Eye (tissue), 1 donor: ENCODE measurements around the gene NUAK1.

Experiments used
- DNase-seq: peaks from one replicate; pipeline ENCODE4 v3.0.0-alpha.2; 2015

Gene NUAK1

GRCh38 chr12:106054049-106054448, 84.7 kb downstream of the NUAK1 start:
- no peak for DNase-seq

DNA sequence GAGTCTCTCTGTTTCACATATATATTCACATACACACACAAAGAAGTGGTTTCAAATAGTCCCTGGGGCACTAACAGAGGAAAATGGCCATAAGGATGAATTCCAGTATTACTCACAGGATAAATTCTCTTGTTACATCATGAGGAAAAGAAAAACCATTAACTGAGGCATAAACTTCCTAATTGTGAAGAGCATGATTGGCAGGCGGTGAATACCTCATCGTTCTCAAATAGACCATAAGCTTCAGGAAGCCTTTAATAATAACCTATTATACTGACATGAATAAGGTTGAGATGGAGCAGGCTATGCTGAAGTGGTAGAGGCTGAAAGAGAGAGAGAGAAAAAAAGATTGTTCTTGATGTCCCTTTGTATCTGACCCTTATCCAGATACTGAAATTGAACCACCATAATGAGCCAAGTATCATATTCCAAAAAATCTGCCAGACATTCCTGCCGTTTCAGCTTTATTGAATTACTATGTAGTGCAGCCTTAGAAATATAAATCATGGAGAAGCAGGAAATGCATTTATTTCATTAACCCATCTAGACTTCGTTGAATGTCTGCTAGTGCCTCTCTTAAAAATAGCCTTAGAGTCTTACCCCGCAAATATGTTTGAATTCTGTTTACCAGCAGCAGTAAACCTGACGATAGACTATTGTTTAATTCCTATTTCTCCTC, 86.8 kb downstream of the NUAK1 start:
- no peak for DNase-seq

DNA sequence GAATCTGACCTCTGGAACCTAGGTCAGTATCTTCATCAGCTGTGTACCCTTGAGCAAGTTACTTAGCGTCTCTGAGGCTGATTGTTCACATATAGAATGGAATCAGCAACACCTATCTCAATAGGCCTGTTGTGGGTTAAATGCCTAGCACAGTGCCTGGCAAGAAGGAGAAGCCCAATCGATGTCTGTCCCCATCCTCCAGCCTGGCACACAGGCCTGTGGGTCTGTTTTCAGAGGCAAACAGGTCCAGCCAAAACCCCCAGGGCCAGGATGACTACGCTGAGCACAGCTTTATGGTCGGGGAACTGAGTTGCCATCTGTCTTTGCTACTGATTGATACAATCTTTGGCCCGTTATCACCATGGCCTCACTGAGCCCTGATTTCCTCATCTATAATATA, 89.2 kb downstream of the NUAK1 start:
- DNase-seq = no peak

- no peak for DNase-seq
Measured at GRCh38 chr12:106049105-106049504, 89.6 kb downstream of the NUAK1 start.

DNA sequence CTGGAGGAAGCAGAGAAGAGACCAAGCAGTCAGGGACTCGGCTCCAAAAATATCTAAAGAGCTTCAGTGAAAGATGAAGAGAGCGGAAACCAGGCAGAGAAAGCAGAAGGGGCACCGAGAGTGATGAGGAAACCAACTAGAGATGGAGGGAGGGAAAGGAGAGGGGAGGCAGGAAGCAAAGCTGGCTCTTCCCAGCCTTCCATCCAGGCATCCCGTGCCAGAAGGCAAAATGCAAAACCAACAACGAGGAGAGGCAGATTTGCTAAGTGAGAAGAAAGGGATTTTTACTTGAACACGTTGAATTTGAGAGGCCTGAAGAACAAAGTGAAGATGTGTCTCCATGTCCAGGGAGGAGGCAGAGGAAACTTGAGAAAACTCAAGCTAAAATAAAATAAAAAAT, 90.1 kb downstream of the NUAK1 start:
- DNase-seq = no peak

DNA sequence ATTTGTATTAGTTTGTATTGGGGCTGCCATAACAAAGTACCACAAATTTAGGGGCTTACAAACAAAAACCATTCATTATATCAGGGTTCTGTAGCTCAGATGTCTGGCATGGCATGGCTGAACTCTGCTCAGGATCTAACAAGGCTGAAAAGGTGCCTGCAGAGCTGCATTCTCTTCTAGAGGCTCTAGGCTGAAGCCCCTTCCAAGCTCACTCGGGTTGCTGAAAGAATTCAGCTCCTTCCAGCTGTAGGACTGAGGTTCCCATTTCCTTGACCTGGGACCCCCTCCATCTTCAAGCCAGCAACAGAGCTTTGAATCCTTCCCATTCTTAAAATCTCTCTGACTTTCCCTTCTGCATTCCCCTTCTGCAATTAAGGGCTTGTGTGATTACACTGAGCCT, 90.7 kb downstream of the NUAK1 start:
- no peak for DNase-seq

- no peak for DNase-seq
Measured at GRCh38 chr12:106046947-106047346, 91.8 kb downstream of the NUAK1 start.

DNA sequence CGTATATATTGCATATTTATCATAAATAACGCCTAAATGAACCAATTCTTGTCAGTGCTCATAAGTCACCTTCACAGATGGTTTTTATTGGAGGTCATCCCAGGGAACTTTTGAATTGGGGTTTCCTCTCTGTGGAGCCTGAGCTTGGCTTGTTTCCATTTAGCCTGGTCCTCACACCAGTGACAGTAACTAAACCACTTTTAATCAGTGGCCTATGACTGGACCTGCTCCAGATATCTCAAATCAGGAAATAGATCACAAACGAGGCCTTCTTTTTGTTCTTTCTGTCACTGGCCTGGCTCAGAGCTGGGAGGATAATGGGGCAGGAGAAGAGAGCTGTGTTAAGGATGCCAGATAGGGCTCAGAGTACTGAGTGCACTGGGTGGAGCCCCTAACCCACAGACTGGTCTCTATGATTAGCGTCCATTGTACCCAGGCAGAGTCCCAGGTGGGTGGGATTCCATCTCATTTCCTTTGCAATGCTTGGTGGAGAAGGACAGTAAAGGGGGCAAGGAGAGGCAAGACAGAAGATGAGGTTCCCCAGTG, 92.4 kb downstream of the NUAK1 start:
- no peak for DNase-seq

DNA sequence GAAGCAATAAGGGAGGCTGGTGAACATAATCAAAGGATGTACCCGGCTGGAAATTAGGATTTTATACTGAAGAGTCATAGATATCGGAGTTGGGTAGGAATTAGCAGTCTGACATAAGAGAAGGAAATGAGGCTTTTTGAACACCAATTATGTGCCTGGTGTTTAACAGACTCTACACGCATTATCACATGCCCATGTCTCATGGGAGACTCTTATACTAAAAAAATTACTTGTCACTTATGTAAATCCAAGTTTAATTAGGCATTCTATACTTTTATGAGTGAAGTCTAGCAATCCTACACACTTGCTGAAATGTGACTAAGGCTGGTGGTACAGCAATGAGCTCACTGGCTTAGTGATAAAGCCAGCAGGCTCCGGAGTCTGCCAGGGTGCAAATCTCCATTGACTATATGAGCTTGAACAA, 93.5 kb downstream of the NUAK1 start:
- no peak for DNase-seq

DNA sequence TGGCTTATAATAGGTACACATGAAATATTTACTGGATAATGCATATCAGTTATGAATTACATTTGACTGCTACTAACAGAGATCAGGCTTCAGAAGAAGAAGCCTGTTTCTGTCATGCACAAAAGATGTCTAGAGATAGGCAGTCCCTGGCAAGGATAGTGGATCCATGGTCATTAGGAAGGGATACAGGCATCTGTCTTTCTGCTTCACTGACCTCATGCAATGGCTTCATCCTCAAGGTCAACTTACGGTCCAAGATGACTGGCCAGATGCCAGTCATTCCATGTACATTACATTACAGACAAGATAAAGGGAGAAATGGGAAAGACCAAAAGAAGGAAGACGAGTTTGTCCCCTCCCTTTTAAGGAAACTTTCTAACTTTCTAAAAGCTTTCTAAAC, 94.0 kb downstream of the NUAK1 start:
- DNase-seq = peak; percentile 84

DNA sequence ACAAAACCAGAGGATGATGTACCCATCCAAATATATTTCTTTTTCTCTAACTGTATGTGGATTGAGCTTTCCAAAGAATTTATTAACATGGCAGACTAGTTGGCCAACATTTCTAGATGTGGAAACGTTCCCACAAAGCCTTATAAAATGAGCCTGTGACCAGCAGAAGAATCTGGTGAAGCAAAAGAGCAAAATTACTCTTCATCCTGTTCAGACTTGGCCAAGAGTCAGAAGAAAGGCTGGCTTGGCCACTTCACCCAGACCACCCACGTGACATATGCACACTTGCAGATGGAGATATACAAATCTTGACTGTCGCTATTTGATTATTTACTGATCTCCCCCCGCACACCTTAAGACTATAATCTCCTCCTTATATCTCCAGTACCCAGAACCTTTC, 96.7 kb downstream of the NUAK1 start:
- no peak for DNase-seq

DNA sequence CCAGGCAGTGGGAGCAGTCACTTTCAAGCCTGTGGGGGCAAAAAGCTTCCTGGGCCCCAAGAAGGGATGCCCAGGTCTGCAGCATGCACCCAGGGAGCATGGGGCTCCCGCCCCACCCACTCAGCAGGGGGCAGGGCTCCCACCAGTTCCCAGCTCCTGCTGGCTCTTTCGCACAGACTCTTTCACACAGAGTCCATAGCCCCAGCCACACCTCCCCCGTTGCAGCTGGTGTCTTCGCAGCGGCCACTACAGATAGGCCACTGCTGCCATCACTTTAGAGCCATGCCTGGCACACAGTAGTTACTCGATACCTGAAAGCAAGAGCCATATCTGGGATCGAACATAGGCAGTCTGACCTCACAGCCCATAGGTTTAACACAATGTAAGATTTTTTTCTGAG, 98.2 kb downstream of the NUAK1 start:
- no peak for DNase-seq

DNA sequence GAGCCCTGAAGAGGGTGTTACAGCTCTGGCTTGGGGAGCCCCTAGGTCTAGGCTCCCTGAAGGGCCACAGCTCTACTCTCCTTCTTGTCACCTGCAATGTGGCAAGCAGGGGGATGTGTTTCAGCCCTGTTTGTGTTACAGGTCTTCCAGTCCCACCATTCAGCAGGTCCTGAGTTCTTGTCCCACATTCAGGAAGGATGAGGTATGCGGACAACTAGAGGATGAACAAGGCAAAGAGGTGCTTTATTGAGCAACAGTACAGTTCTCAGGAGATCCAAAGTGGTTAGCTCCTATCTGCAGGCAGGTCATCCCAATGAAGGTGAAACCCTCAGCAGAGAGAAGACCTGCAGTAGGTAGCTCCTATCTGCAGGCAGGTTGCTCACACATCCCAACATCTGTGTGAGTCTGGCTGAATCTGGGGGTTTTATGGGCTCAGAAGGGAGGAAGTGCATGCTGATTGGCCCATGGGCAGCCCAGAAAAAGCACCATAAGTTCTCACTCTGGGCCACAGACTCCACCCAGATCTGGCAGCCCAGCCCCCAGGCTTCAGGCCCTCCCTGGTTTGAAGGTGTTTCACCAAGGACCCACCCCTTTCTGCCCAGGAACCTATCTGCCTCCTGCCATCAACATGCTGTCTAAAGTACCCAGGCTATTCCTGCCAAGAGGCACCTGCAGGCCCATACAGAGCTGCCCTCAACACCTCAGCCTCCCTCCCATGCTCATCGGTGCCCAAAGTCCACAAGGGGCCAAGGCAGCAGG, 98.9 kb downstream of the NUAK1 start:
- no peak for DNase-seq

DNA sequence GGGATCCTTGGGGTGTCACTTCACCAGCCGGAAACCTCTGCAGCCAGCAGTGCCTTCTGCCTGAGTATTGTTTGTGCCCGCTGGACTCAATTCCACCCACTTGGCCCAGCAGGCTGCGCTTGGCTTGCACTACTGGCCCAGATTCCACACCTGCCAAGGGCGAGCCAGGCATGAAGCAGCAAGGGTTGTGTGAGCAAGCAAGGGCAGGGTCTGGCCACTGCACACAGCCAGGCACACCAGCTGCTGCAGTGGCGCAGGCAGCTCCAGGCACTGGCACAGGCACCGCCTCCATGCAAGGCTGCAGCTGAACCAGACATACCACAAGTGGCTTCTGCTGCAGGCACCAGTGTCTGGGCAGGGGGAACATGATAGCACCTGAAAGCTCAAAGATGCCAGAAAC, 99.5 kb downstream of the NUAK1 start:
- no peak for DNase-seq

DNA sequence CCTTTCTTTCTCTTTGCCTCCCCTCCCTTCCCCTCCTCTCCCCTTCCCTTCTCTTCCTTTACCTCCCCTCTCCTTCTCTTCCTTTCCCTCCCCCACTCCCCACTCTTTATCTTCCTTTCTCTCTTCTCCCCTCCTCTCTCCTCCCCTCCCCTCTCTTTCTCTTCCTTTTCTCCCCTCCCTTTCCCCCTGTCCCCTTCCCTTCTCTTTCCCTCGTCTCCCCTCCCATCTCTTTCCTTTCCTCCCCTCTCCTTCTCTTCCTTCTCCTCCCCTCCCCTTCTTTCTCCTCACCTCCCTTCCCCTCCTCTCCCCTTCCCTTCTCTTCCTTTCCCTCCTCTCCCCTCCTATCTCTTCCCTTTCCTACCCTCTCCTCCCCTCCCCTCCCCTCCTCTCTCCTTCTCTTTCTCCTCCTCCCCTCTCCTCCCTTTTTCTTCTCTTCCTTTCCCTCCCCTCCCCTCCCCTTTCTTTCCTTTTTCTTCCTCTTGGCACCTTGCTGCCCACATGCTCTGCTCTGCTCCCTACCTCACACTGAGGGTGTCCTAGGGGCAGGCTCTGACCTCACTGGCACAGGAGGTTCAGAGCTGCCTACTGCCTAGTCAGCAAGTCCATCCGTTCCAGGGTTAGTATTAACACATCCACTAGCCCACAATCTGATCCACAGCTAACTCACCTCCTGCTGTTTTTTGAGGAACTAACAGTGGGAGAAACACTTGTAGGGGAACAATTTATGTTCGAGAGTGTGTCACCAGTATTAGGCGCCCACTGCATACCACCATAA, 101.0 kb downstream of the NUAK1 start:
- no peak for DNase-seq

DNA sequence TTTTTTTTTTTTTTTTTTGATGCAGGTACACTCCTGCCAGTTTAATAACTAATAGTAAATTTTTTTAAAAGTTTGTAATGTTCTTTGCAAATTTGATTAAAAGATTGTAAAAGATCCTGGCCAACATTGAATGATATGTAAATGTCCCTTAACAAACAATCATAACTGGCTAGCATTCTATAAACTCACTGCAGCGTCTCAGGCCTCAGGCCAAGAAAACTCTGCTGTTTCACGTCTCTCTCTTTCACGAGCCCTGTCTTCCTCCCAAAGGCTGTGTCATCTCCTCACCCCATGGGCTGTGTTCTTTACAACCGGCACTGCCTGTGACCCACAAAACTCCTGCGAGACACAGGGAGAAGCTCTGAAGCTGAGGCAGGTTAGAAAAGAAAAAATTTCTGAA, 103.3 kb downstream of the NUAK1 start:
- no peak for DNase-seq

GRCh38 chr12:106034316-106034715, 104.4 kb downstream of the NUAK1 start:
- DNase-seq = no peak

DNA sequence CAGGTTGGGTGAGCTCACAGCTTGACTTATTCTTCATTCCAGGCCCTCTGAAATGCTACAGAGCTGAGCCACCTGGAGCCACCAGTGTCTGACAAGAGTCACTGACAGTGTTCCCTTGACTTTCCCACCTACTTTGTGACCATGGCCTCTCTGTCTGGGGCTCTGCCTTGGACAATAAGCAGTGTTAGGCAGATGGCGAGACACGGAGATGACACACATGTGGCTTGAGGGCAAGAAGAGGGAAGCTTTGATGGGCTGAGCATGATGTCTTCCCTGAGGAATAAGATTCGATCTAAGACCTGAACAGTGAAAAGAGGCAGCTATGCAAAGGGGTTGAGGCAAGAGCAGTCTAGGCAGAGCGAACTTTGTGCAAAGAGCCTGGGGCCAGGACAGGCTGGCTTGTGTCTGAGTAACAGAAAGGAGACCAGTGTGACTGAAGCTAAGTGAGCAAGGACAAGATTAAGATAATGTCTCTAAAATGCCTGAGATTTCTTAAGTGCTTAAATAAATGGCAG, 105.5 kb downstream of the NUAK1 start:
- no peak for DNase-seq

GRCh38 chr12:106032623-106032925, 106.2 kb downstream of the NUAK1 start:
- no peak for DNase-seq

- DNase-seq = no peak
Measured at GRCh38 chr12:106031761-106032622, 106.8 kb downstream of the NUAK1 start.

DNA sequence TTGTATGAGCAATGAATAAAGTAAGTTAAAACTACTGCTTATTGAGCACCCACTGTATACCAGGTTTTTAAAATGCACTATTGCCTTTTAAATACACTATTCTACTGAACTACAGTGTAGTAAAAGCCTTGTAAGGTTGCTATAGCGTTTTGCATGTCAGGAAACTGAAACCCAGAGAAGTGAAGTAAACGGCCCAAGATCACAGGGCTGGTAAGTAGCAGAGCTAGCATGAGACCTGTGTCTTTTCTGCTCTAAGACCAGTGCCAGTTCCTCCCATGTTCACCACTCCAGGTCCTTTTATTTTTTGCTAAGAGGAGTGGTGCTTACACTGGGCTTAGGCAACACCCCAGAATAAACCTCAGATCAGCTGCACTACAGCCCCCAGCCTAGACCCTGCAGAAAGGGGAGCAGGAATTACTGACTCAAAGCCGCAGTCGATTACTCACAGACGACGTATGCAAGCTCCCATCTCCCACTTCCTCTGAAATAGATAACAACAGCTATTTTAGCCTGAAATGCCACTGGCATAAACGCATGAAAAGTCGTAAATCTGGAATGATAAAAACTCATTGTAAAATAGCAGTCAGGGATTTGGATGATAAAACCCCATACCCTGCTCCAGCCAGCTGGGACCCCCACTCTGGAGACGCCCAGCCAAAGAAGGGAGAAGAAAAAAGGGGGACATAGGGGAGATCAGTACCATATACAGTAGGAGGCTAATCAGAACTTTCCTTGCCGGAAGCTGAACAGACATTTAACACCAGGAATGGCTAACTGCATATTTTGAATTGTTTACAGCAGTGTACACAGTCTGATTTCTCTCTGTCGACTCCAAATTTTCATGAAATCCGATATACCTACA, 108.3 kb downstream of the NUAK1 start:
- DNase-seq = peak; percentile 21

DNA sequence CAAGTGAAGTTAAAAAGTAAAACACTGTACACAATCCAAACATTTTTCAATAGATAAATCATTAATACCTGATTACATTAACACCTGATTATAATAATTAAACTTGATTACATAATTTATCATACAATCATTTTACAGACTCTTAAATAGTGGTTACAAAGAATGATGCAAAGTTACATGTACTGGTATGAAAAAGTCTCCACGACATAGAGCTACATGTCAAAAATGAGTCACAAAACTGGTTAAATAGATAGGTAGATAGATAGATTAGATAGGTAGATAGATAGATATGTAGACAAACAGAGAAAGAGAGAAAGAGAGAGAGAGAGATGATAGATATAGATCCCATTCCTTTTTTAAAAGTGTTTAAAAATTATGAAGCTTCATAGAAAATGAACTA, 109.2 kb downstream of the NUAK1 start:
- DNase-seq = no peak
